ENCODE results near the gene NHERF1. TPM values are rescaled to one million over a fixed set of nuclear protein-coding genes. Genes with fewer than 3 reads are reported as not detected.

Gene NHERF1
- total RNA-seq, 1 donor from 2014 or later: 308 TPM

- intact Hi-C loops (cut with micrococcal nuclease): no loop called here
These were observed 16.2 kb upstream of the NHERF1 start for GRCh38 chr17:74732042-74732867.

- intact Hi-C loops (cut with micrococcal nuclease): no loop called here
These were observed 14.9 kb upstream of the NHERF1 start for GRCh38 chr17:74733365-74734122.

GRCh38 chr17:74734256-74734655 is 14.2 kb upstream of the NHERF1 start:
- intact Hi-C loops (cut with micrococcal nuclease): no loop called here

GRCh38 chr17:74736513-74737298 is 11.7 kb upstream of the NHERF1 start, which contains the start of gene RAB37:
RAB37 (plus strand) TSS chr17:74737256; CDS start chr17:74737273, 17 bp downstream.
- intact Hi-C loops (cut with micrococcal nuclease): loop anchor here (1.0 kb wide), 1 partner anchor 170 kb away; no protein-coding TSS in a partner anchor

GRCh38 chr17:74737299-74738050 is 11.0 kb upstream of the NHERF1 start:
- intact Hi-C loops (cut with micrococcal nuclease): loop anchor here (1.0 kb wide), 3 partner anchors 11 to 171 kb away; partner anchors contain the start of gene NHERF1

GRCh38 chr17:74738051-74738996 is 10.1 kb upstream of the NHERF1 start:
- intact Hi-C loops (cut with micrococcal nuclease): loop anchor here (1.0 kb wide), 2 partner anchors 10 to 81 kb away; partner anchors contain the start of gene NHERF1

GRCh38 chr17:74739227-74739831 is 9.1 kb upstream of the NHERF1 start:
- intact Hi-C loops (cut with micrococcal nuclease): no loop called here

GRCh38 chr17:74740173-74740572 is 8.3 kb upstream of the NHERF1 start:
- intact Hi-C loops (cut with micrococcal nuclease): loop anchor here (5.0 kb wide), 2 partner anchors 363 to 458 kb away; no protein-coding TSS in a partner anchor

GRCh38 chr17:74740641-74741387 is 7.6 kb upstream of the NHERF1 start:
- intact Hi-C loops (cut with micrococcal nuclease): loop anchor here (5.0 kb wide), 2 partner anchors 364 to 459 kb away; no protein-coding TSS in a partner anchor

- intact Hi-C loops (cut with micrococcal nuclease): loop anchor here (1.0 to 5.0 kb wide), 3 partner anchors 365 to 539 kb away; partner anchors contain the start of gene RPL38
These were observed 6.3 kb upstream of the NHERF1 start for GRCh38 chr17:74742153-74742515.

- intact Hi-C loops (cut with micrococcal nuclease): loop anchor here (1.0 to 5.0 kb wide), 3 partner anchors 366 to 540 kb away; partner anchors contain the start of gene RPL38
These were observed 5.4 kb upstream of the NHERF1 start for GRCh38 chr17:74742978-74743545.

- intact Hi-C loops (cut with micrococcal nuclease): loop anchor here (1.0 to 5.0 kb wide), 9 partner anchors 16 to 461 kb away; no protein-coding TSS in a partner anchor
These were observed 4.7 kb upstream of the NHERF1 start for GRCh38 chr17:74743755-74744154.

GRCh38 chr17:74744349-74744713 is 4.1 kb upstream of the NHERF1 start:
- intact Hi-C loops (cut with micrococcal nuclease): loop anchor here (1.0 to 5.0 kb wide), 9 partner anchors 15 to 462 kb away; no protein-coding TSS in a partner anchor

GRCh38 chr17:74744714-74745547 is 3.5 kb upstream of the NHERF1 start:
- intact Hi-C loops (cut with micrococcal nuclease): loop anchor here (1.0 to 5.0 kb wide), 10 partner anchors 14 to 463 kb away; no protein-coding TSS in a partner anchor

- intact Hi-C loops (cut with micrococcal nuclease): loop anchor here (2.0 to 5.0 kb wide), 2 partner anchors 215 to 287 kb away; no protein-coding TSS in a partner anchor
These were observed 2.8 kb upstream of the NHERF1 start for GRCh38 chr17:74745548-74746177.

GRCh38 chr17:74746376-74746775 is 2.1 kb upstream of the NHERF1 start:
- intact Hi-C loops (cut with micrococcal nuclease): loop anchor here (5.0 kb wide), 1 partner anchor 286 kb away; no protein-coding TSS in a partner anchor

Measured in T-helper 1 cell treated with Interleukin-12 subunit alpha and Interleukin-12 subunit beta and Interleukin-4 antibody, amounts not matched to agents 30 ng/mL and 1 ng/mL, for 36 hours (primary cell).